GM21528 (cell line): ENCODE data around the gene HAUS3.

Experiments
- ATAC-seq: cut with Tn5 transposase; IDR thresholded peaks from one replicate; pipeline ENCODE4 v1.9.1; 2021; ENCODE audit warnings: mild to moderate bottlenecking, moderate library complexity; ENCODE audit not compliant: unreplicated experiment, low FRiP score

Gene HAUS3

DNA sequence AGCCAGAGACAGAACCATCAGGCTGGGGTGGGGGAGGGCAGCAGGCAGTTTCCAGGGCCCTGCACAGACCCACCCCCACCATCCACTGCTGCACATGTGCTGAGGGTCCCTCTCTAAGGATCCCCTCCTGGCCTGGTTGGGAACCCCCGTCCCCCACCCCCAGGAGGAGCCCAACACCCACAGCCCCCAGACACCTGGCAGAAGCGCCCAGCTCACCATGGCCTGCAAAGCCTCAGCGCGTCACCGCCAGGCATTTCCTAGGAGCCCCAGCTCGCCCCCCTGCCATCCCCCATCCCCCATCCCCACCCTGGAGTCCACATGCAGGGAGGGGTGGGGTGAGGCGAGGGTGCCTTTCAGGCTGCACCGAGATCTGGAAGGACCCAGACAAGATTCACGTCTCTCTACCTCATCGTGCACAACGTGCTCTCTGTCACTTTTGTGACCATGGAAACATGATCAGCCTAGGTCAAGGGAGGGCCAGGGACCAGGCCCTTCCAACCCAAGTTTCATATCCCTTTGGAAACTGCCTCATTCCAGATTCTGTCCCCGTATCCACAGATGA is 10.7 kb upstream of the HAUS3 start:
- no peak for ATAC-seq

GRCh38 chr4:2251795-2252529 is 10.0 kb upstream of the HAUS3 start:
- ATAC-seq = no peak

GRCh38 chr4:2251073-2251794 is 9.3 kb upstream of the HAUS3 start:
- ATAC-seq = no peak

DNA sequence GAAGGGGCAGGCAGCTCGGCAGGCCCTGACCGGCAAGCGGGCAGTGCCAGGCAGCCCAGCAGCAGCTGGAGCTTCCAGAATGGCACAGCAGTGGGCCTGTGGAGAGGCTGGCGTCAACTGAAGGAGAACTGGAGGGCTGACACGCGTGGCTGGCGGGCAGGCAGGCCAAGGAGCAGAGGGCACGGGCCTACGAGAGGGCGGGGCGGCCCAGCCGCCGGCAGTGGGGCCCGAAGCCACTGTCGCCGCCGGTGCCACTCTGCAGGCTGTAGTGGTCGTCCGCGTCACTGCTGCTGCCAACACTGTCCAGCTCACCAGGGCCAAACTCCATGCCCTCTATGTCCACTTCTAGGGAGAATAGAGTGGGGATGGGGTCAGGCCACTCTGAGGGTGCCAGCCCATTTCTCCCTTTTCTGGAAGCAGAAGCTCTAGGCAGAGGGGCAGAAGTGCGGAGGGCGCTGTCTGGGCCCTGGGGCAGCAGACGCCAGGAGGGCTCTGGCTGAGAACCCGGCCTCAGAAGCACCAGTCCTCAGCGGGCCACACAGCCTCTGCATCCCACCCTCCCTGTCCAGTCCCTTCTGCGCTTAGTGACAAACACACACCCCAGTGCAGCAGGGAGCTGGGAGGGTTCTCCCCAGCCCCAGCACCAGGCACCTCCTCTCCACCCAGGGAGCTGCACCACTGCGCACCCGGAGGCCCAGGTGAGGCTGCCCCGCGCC is 8.6 kb upstream of the HAUS3 start:
- no peak for ATAC-seq

DNA sequence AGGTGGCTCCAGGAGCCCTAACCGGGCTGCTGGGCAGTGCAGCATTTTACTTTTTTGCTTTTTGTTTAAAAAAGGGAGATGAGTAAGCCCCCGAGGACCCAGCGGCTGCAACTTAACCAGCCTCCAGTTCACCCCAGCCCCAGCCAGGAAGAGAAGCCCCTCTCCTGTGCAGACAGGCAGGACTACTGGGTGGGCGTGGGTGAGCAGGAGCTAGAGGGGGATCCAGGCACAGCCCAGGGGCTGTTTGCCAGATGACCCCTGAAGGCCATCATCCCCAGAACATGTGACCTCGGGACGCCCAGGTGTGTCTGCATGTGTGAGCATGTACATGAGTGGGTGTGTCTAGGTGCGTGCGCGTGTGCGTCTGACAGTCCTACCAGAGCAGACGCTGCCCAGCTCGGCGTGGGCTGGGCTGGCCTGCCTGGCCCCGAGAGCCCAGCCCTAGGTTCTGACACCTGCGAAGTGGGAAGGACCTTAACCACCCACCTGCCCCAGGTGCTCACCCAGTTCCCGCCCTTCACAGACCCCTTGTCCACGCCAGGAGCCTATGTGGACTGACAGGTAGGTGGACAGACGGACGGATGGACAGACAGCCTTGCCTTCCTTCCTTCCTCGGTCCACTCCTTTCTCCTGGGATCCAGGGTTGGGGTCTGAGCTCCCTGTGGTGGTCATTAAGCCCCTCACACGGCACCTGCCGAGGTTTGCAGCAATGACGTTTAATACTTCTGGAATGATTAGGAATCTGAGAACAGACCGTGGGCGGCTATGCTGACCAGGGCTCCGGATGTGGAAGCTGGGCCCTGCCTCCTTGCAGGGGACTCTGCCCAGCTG is 7.8 kb upstream of the HAUS3 start:
- ATAC-seq = no peak

DNA sequence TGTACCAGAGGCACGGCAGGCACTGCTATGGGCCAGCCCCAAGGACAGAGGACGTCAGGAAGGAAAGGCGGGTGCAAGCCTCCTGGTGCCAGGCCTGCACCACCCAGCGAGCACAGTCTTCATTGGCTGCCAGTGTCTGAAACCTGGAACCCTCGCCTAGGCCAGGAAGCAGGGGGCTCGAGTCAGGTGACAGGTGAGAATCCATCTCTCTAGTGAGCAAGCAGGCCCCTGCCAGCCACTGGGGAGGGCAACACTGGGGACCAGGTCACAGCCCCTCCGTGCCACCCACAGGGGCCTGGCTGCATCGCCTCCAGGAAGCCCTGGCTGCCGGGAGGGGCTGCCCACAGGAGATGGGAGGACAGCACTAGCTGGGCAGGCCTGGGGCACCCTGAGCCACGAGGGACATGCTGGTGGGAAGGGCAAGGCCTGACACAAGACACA is 6.9 kb upstream of the HAUS3 start:
- ATAC-seq = no peak

DNA sequence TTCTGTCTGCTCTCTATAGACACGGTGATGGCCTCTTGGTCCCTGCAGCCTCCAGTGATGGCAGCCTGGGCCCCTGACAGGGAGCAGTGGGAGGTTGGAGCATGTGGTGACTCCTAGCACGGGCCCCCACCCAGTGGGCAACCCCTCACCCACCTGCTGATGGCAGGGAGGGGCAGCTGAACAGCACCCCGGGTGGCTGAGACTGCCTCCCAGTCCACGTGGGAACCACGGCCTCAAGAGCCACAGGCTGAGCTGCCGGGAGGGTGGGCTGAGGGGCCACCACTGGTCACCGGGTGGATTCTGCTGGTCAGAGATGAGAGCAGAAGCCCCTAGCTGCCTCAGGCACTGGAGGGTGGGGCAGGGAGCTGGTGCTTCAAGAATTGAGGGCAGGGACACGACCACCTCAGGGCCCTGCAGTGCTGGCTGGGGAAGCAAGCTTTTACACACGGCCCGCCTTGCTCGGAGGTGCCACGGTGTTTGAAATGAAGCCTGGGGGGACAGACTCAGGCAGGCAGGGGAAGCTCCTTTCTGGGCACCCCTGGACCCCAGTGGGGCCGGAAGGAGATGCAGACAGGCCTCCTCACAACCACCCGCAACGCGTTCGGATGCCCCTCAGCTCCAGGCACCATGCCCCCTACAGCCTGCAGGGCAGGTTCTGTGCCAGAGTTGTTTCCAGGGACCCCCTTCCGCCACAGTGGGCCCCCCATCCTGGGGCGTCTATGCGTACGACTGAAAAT is 6.3 kb upstream of the HAUS3 start:
- ATAC-seq = no peak

DNA sequence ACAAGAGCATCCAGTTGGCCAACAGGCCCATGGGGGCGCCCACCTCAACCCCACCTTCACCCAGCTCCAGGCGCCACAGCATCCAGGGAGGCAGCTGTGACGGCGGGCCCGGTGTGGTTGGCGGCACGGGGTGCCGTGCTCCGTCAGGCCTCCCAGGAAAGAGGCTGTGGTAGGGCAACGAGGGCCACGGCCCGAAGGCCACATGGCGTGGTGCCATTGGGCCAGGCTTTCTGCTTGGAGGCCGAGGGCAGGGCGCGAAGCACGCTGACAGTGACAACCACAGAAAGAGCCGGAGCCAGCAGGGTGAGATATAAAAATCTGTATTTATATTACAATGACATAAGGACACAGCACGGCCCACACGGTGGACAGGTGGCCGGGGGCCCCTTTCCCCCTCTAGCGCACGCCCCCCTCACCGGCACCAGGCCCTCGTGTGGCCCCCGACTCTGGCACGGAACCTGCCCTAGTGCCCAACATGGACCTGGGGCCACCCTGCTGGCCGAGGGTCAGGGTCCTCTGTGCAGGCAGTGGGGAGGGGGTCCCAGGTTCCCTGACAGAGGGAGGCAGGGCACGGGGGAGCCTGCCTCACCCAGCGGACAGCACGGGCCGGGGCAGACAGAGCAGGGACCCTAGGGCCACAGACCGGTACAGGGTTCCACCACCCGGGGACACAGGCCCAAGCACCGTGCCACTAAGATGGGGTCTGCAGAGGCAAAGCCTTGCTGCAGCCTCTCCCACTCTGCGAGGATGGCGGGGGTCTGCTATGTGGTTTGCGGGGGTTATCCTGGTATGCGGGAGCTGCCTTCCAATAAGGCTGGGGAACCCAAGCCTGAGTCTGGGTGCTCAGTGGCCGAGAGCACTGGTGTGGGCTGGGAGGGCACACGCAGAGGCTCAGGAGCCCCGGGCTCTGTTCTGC is 5.5 kb upstream of the HAUS3 start:
- ATAC-seq = no peak

DNA sequence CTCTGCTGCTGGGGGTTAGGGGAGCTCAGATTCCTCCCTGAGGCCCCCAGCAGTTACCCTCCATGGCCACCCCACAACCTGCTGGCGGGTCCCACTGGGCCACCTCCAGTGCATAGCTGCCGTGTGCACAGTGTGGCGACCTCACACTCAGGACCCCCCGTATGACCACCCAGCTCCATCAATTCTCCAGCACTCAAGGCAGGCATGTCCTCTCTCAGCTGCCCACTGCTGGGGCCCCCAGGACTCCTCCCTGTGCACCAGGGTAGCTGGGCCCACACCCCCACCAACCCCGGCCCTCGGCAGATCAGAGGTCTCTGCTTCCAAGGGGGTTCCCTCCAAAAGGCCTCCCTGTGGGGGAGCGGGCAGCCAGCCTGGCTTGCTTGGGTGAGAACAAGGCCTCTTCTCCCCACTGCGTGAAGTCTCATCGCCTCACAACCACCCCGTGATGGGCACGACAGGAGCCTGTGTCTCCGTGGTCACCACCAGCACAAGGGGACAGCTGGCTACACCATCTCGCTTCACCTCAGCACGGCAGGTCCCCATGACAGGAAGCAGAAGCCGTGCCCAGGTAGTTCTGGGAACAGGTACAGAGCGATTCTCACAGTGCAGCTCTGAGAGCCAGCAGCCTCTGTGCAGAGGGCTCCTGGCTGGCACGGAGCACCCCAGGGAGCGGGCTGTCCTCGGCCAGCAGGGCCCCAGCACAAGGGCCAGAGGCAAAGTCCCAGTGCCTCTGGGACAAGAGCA is 4.6 kb upstream of the HAUS3 start:
- ATAC-seq = no peak

DNA sequence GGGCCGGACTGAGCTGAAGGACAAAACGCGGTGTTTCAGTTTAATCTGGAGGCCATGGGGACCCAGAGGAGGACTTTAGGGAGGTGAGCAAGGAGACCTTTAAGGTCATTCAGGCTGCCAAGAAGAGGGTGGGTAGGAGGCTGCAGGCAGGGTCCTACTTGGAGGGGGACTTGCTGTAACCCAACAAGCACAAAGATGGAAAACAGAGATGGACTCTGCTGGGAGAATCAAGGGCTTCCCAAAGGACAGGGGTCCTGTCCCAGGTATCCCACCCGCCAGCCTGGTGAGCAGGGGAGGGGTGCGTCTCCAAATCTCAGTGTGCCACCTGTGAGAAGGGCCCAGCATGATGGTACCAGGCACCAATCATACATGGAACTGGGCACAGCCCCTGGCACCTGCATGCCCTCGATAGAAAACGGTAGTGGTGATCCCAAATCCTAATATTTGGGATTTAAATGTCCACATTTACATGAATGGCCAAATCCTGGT is 3.9 kb upstream of the HAUS3 start:
- no peak for ATAC-seq

- no peak for ATAC-seq
Observed at GRCh38 chr4:2245057-2245786, 3.3 kb upstream of the HAUS3 start.

- no peak for ATAC-seq
Observed at GRCh38 chr4:2243681-2244380, 1.9 kb upstream of the HAUS3 start.

- no peak for ATAC-seq
Observed at GRCh38 chr4:2241003-2241402, 918 bp downstream of the HAUS3 start.

DNA sequence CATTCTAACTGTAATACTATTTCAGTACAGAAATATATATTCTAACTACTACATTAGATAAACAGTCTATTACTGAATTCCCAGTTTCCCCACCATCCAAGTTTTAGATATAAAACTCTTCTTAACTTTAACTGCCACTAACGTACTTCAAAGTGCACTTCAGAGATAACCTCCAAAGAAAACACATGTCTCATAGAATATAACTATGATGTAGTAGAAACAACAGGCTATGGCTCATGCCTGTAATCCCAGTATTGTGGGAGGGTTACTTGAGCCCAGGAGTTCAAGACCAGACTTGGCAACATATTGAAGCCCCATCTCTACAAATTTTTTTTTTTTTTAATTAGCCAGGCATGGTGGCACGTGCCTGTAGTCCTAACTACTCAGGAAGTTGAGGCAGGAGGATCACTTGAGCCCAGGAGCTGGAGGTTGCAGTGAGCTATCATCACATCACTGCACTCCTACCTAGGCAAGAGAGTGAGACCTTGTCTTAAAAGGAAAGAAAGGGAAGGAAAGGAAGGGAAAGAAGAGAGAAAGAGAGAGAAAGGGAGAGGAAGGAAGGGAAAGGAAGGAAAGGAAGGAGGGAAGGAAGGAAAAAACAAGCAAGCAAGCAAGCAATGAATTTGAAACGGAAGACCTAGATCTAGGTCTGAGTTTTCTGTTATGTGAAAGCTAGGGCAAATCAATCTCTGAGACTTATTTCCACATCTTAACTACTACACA is 4.8 kb downstream of the HAUS3 start:
- no peak for ATAC-seq

DNA sequence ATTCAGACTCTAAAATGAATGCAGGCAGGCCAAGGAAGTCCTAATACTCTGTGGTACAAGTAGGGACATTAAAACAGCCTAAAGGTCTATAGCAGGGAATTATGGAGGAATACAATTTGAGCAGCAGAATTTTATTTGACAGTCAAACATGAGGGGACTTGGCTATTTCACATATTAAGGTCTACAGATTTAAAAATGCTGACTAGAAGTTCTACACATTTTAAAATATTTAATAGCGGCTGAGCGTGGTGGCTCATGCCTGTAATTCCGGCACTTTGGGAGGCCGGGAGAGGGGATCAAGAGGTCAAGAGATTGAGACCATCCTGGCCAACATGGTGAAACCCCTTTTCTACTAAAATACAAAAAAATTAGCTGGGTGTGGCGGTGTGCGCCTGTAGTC is 10.8 kb downstream of the HAUS3 start:
- ATAC-seq = no peak

DNA sequence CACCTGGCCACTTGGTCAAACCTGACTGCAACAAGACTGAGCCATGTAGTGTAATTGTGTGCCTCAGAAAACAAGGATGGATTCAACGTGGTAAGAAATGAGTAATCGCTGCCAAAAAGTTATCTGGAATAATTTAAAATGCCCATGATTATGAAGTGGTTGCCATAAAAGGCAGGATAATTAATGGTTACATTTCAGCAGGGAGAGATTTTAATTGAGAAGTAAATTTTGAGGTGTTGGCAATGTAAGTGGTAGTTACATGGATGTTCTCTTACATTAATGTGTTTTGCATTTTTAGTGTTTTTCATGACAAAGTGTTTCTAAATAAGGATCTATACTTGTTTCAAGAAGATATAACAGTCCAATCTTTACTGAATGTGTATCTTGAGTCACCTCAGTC is 15.7 kb downstream of the HAUS3 start:
- ATAC-seq = no peak
